Measurements from ENCODE around the gene STARD3. TPM values are rescaled to one million over a fixed set of nuclear protein-coding genes. Genes with fewer than 3 reads are reported as not detected.

The STARD3 gene
- total RNA-seq, 1 donor from 2014 or later: 13.9 TPM

- no peak for DNase-seq
- intact Hi-C loops (cut with DNase I): no loop called here
- no peak for ATAC-seq (ENCODE audit: poor library complexity)
Measured at GRCh38 chr17:39650121-39650579, 13.2 kb downstream of the STARD3 start.

DNA sequence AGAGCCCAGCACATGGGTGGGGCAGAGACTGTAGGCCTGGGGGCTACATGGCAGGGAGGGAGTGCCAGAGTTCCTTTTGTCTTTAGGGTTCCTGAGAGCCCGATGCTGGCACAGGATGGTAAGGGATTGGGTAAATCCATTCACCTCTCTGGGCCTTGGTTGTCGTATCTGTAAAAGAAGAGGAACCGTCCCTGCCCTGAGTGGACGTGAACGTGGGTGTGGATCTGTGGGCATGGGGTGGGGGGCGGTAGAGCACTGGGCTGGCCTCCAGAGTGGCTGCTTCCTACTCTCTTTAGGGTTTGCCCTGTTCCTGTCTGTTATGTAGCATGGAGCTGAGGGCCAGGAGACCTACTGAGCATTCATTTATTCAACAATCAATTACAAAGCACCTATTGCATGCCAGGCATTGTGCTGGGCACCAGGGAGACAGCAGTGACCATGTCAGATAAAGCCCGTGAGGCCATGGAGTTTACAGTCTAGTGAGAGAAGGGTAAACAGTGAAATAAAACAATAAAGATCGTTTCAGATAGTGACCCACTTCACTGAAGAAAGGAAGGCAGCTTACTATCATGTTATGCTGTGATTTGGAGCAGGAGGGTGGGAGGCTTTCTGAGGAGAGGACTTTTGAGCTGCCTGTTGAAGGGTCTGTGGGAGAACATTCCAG is 15.1 kb downstream of the STARD3 start:
- DNase-seq (no peak), ATAC-seq (ENCODE audit: poor library complexity) (no peak)
- intact Hi-C loops (cut with DNase I): no loop called here

DNA sequence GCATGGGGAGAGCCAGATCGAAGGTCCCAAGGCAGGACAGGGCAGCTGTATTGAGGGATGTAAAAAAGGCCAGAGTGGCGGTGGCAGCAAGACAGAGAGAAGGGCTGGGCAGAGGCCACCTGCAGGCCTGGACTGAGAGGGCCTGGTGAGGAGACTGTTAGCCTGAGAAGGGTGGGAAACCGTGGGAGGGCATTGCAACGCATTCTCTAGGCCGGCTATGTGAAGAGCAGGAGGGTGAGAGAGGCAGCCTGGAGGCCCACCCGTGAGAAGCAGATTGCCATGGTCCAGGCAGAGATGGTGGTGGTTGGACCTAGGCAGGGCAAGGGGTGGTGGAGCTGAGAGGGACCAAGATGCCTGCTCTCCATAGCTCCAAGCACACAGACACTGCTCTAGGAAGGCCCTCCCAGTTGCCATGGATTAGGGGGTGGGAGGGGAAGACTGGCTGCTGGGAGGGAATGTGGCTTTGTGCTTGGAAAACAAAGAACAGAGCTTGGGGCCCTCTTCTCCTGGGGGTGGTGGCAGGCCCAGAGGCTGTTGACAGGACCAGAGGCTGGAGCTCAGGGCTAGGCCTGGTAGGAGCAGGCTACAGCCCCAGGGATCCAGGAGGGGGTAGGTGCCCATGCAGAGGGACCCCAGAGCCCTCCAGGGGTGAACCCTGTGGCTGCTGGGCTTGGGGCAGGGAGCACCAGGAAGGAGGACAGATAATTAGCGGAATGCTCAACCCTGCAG is 15.8 kb downstream of the STARD3 start:
- intact Hi-C loops (cut with DNase I): no loop called here
- ATAC-seq (ENCODE audit: poor library complexity): no peak
- DNase-seq: no peak

DNA sequence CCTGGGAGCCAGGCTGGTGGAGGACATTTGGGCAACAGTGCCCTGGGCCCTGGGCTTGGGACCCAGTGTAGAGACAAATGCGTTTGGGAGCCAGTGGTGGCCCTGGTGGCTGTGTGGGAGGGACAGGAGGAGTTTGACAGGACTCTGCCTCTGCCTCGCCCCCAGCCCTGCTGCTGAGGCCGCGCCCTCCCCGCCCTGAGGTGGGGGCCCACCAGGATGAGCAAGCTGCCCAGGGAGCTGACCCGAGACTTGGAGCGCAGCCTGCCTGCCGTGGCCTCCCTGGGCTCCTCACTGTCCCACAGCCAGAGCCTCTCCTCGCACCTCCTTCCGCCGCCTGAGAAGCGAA is 16.3 kb downstream of the STARD3 start:
- DNase-seq (no peak), ATAC-seq (ENCODE audit: poor library complexity) (no peak)
- intact Hi-C loops (cut with DNase I): no loop called here

- ATAC-seq (ENCODE audit: poor library complexity) (peak; percentile 53), DNase-seq (peak; percentile 76)
- intact Hi-C loops (cut with DNase I): no loop called here
Measured at GRCh38 chr17:39653662-39654331, 16.9 kb downstream of the STARD3 start.

- ATAC-seq (ENCODE audit: poor library complexity) (no peak), DNase-seq (no peak)
- intact Hi-C loops (cut with DNase I): no loop called here
Measured at GRCh38 chr17:39655105-39655504, 18.2 kb downstream of the STARD3 start.

DNA sequence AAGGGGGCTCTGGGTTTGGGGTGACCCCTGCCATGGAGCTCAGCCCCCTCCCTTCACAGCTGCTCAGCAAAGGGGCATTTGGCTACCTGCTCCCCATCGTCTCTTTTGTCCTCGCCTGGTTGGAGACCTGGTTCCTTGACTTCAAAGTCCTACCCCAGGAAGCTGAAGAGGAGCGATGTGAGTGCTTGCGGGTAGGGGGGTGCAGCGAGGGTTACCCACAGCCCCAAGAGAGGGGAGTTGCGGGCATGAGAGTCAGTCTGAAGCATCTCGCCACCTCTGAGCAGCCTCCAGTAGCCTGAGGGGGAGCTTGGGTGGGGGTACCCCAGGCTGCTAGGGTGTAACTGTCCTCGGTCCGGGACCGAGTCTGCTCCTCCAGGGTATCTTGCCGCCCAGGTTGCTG is 21.4 kb downstream of the STARD3 start:
- intact Hi-C loops (cut with DNase I): no loop called here
- ATAC-seq (ENCODE audit: poor library complexity) (no peak), DNase-seq (no peak)

GRCh38 chr17:39658760-39659159 is 21.8 kb downstream of the STARD3 start:
- DNase-seq (no peak), ATAC-seq (ENCODE audit: poor library complexity) (no peak)
- intact Hi-C loops (cut with DNase I): no loop called here

GRCh38 chr17:39659279-39660010 is 22.5 kb downstream of the STARD3 start:
- no peak for DNase-seq
- ATAC-seq (ENCODE audit: poor library complexity): no peak
- intact Hi-C loops (cut with DNase I): no loop called here

DNA sequence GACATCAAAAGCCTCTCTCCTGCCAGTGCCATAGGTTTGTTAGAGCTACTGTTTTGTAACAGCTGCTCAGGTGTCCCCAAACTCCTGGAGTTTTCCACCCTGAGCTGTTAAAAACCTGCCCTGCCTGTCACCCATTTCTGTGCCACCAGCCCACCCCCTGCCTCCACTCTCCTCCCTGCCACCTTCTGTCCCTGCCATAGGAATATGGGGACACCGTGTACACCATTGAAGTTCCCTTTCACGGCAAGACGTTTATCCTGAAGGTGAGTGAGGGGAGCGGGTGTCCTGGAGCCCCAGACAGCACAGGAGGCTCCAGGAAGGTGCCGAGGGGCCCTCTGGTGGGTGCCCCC is 23.0 kb downstream of the STARD3 start:
- ATAC-seq (ENCODE audit: poor library complexity) (no peak), DNase-seq (no peak)
- intact Hi-C loops (cut with DNase I): no loop called here

GRCh38 chr17:39660397-39661385 is 23.7 kb downstream of the STARD3 start:
- intact Hi-C loops (cut with DNase I): no loop called here
- peak; percentile 11 for ATAC-seq (ENCODE audit: poor library complexity)

GRCh38 chr17:39661744-39662541 is 25.0 kb downstream of the STARD3 start:
- intact Hi-C loops (cut with DNase I): no loop called here
- DNase-seq (no peak), ATAC-seq (ENCODE audit: poor library complexity) (no peak)

More at GRCh38 chr17:39660397-39661385, 23.7 kb downstream of the STARD3 start:
- DNase-seq: peak; percentile 74

DNA sequence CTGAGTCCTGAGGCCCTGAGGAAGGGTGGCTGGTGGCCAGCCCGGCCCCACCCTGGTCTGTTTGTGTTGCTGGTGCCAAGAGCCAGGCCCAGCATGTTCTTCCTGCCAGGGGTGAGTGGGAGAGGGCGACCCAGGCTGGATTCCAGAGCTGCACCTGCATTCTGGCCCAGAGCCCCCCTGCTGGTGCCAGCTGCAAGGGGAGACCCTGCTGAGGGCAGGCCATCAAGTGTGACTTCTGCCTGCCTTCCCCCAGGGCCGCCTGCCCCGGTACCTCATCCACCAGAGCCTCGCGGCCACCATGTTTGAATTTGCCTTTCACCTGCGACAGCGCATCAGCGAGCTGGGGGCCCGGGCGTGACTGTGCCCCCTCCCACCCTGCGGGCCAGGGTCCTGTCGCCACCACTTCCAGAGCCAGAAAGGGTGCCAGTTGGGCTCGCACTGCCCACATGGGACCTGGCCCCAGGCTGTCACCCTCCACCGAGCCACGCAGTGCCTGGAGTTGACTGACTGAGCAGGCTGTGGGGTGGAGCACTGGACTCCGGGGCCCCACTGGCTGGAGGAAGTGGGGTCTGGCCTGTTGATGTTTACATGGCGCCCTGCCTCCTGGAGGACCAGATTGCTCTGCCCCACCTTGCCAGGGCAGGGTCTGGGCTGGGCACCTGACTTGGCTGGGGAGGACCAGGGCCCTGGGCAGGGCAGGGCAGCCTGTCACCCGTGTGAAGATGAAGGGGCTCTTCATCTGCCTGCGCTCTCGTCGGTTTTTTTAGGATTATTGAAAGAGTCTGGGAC is 25.8 kb downstream of the STARD3 start:
- DNase-seq: peak; percentile 63
- no peak for ATAC-seq (ENCODE audit: poor library complexity)
- intact Hi-C loops (cut with DNase I): no loop called here

DNA sequence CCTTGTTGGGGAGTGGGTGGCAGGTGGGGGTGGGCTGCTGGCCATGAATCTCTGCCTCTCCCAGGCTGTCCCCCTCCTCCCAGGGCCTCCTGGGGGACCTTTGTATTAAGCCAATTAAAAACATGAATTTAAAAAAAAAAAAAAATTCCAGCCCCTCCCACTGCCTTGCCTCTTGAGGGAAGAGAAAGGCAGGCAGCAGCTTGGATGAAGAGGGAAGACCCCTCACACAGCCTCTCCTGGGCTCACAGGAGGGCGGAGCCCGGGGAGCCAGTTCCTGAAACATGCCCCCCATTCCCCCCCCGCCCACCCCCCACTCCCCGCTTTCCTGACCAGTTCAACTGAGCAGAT is 26.4 kb downstream of the STARD3 start:
- DNase-seq (no peak), ATAC-seq (ENCODE audit: poor library complexity) (no peak)
- intact Hi-C loops (cut with DNase I): no loop called here

DNA sequence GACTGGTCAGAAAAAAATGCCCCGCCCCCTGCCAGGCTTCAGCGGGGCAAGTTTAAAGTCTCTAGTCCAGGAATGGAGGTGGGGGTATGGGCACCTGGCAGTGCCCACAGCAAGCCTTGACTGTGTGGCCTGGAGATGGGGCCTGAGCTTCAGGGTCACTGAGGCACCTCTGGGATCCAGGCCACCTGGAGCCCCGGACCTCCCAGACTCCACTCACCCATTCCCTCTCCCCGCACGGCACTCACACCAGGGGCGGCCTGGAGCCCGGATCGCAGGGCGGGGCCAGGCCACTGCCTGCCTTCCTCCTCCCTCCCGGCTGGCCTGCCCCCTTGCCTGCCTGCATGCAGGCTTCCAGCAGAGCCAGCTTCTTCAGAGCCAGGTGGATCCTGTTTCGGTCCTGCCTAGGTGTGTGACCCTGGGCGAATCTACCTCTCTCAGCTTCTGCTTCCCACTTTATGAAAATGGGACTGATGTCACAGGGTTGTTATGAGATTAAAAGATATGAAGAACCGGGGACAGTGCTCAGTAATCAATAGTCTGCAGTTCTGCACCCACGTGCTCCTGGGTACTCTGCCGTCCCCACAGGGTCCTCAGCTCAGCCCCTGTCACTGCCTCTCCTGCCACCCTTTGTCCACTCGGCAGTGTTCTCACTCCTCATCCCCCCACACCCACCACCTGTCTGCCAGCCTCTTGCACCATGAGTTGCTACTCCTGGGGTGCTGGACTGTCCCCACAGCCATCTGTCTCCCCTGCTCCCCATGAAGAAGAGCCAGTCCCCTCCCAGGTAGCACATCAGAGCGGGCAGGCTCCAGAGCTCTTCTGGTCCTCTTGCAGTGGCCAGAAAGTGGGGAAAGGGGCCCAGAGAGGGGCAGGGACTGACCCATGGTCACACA is 27.0 kb downstream of the STARD3 start:
- ATAC-seq (ENCODE audit: poor library complexity) (peak; percentile 11), DNase-seq (peak; percentile 74)
- intact Hi-C loops (cut with DNase I): no loop called here
